A673 (cell line): ENCODE data around the gene RNF41.

Experiments used
- EZH2 ChIP-seq: fragments of 200-600 bp; sonication (generic); IDR thresholded peaks from 2 replicates; pipeline ENCODE4 v1.6.1; 2017; ENCODE audit warnings: borderline replicate concordance, low read depth, mild to moderate bottlenecking, mixed read lengths, antibody characterized with exemption, low read length; ENCODE audit not compliant: poor library complexity, severe bottlenecking
- TF ChIP-seq, protein P1 (sequence below): fragments of 300-800, 200-600 bp; sonication (generic); conservative IDR thresholded peaks from 2 replicates; pipeline ENCODE4 v1.5.1; 2017; ENCODE audit warnings: low read depth, mild to moderate bottlenecking, antibody characterized with exemption, low read length, moderate library complexity, mixed read lengths

DNA sequence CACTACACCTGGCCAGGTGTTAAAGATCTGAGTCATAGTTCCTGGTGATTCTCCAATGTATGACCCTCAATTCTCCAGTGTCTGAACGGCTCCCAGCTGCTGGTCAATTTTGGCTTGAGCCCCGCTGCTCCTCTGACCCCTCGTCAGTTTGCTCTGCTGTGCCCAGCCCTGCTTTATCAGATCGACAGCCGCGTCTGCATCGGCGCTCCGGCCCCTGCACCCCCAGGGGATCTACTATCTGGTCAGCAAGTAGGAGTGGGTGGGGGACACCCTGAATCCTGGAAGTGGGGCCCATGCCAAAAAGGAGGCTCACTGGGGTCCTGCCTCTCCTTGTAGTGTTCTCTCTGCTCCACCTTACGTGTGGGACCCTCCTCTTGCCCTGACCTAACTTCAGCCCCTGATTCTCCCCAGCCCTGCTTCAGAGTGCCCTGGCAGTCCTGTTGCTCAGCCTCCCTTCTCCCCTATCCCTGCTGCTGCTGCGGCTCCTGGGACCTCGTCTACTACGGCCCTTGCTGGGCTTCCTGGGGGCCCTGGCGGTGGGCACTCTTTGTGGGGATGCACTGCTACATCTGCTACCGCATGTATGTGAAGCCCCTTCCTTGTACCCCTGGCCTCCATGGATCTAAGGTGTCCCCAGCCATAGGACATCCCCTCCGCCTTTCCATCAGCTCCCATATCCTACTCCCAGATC lies 13.2 kb upstream of the RNF41 start:
- TF ChIP-seq, protein P1, sequence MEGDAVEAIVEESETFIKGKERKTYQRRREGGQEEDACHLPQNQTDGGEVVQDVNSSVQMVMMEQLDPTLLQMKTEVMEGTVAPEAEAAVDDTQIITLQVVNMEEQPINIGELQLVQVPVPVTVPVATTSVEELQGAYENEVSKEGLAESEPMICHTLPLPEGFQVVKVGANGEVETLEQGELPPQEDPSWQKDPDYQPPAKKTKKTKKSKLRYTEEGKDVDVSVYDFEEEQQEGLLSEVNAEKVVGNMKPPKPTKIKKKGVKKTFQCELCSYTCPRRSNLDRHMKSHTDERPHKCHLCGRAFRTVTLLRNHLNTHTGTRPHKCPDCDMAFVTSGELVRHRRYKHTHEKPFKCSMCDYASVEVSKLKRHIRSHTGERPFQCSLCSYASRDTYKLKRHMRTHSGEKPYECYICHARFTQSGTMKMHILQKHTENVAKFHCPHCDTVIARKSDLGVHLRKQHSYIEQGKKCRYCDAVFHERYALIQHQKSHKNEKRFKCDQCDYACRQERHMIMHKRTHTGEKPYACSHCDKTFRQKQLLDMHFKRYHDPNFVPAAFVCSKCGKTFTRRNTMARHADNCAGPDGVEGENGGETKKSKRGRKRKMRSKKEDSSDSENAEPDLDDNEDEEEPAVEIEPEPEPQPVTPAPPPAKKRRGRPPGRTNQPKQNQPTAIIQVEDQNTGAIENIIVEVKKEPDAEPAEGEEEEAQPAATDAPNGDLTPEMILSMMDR: no peak
- no peak for TF ChIP-seq EZH2
